CD8-positive, alpha-beta memory T cell (primary cell): ENCODE data around the gene KIAA0930. TPM values are rescaled to one million over a fixed set of nuclear protein-coding genes. Genes with fewer than 3 reads are reported as not detected.
"Not testable (repeated sequence)": the region's sequence is repeated elsewhere in the genome, so short reads cannot be mapped to it uniquely, and the experiment has no call there.

Source experiments
- CTCF ChIA-PET: fragments of 350-600 bp; sonication (Branson Sonifier 250); formaldehyde crosslinking; loops from one replicate; lab custom pipeline; 2021; ENCODE audit warnings: antibody characterized with exemption; lab: Charles Lee
- POLR2A ChIA-PET: fragments of 350-600 bp; sonication (Branson Sonifier 250); formaldehyde crosslinking; loops from one replicate; lab custom pipeline; 2021; ENCODE audit warnings: antibody characterized with exemption; lab: Charles Lee
- DNase-seq, 5 donors: peaks; one replicate each; pipeline versions ENCODE4 v3.0.0 to v3.0.0-alpha.2; 2020 to 2022; ENCODE audit warnings: mixed read lengths in 1 of 5
- H3K27ac ChIP-seq: one replicate; pipeline ENCODE4 v1.7.0; 2013; ENCODE audit warnings: low read depth, mild to moderate bottlenecking, low read length, moderate library complexity
- H3K27me3 ChIP-seq: 2 replicates; pipeline ENCODE4 v1.7.0; 2013; ENCODE audit warnings: low read length, mild to moderate bottlenecking; ENCODE audit not compliant: insufficient read depth, poor library complexity, severe bottlenecking
- H3K36me3 ChIP-seq: 2 replicates; pipeline ENCODE4 v1.7.0; 2013; ENCODE audit warnings: mild to moderate bottlenecking, low read length, moderate library complexity; ENCODE audit not compliant: insufficient read depth
- H3K4me1 ChIP-seq: 2 replicates; pipeline ENCODE4 v1.7.0; 2013; ENCODE audit warnings: mild to moderate bottlenecking, low read length, moderate library complexity; ENCODE audit not compliant: insufficient read depth
- H3K4me3 ChIP-seq: 2 replicates; pipeline ENCODE4 v1.7.0; 2013; ENCODE audit warnings: mild to moderate bottlenecking, low read length
- H3K9me3 ChIP-seq: 2 replicates; pipeline ENCODE4 v1.7.0; 2013; ENCODE audit warnings: mild to moderate bottlenecking, low read length
- H3K27ac Mint-ChIP-seq, 8 donors: one replicate each; pipeline ENCODE4 v1.8.0; 2020 to 2021; ENCODE audit warnings: mixed read lengths in 8 of 8, mild to moderate bottlenecking in 6 of 8, inconsistent platforms in 3 of 8, moderate library complexity in 3 of 8
- H3K27me3 Mint-ChIP-seq, 2 donors: one replicate each; pipeline ENCODE4 v1.8.0; 2020 to 2021; ENCODE audit warnings: mixed read lengths in 2 of 2, mild to moderate bottlenecking in 1 of 2, moderate library complexity in 1 of 2
- H3K36me3 Mint-ChIP-seq, 3 donors: one replicate each; pipeline ENCODE4 v1.8.0; 2020 to 2021; ENCODE audit warnings: mixed read lengths in 3 of 3, inconsistent platforms in 1 of 3, mild to moderate bottlenecking in 1 of 3
- H3K4me1 Mint-ChIP-seq, 3 donors: one replicate each; pipeline ENCODE4 v1.8.0; 2020 to 2021; ENCODE audit warnings: mixed read lengths in 3 of 3, inconsistent platforms in 1 of 3, mild to moderate bottlenecking in 1 of 3
- H3K4me3 Mint-ChIP-seq, 7 donors: one replicate each; pipeline ENCODE4 v1.8.0; 2020 to 2021; ENCODE audit warnings: mixed read lengths in 7 of 7, mild to moderate bottlenecking in 6 of 7, moderate library complexity in 4 of 7, inconsistent platforms in 2 of 7
- H3K9me3 Mint-ChIP-seq, 5 donors: one replicate each; pipeline ENCODE4 v1.8.0; 2020 to 2022; ENCODE audit warnings: mixed read lengths in 5 of 5, mild to moderate bottlenecking in 3 of 5, moderate library complexity in 2 of 5, inconsistent platforms in 1 of 5
- polyA plus RNA-seq: library from polyadenylated mRNA; unstranded; fragments of 300-500 nt; fragmentation: Illumina TruSeq; gene quantifications from one replicate; pipeline ENCODE4 v1.2.3, GENCODE V29; 2021
- total RNA-seq, 2 experiments: library from RNA; stranded (reverse); gene quantifications; one replicate each; pipeline ENCODE4 v1.2.3, GENCODE V29; 2021

KIAA0930 gene
- total and polyA plus RNA-seq, 3 experiments from 2014 or later, result 2.7 to 39.5 (median 32.3) TPM

- peaks cover 0 to 69% (median 12%) of the 10 kb centered on the region in 3 donors for H3K36me3 Mint-ChIP-seq
These were observed 42.3 kb downstream of the KIAA0930 start for GRCh38 chr22:45198463-45198795.

GRCh38 chr22:45197606-45198462 is 42.9 kb downstream of the KIAA0930 start:
- Histone ChIP-seq H3K4me3 (no peak overlapping the region), H3K4me1 (no peaks in the 10 kb centered on the region), H3K9me3 (no peaks in the 10 kb centered on the region), H3K36me3 (no peaks in the 10 kb centered on the region), H3K27ac (no peak overlapping the region), H3K27me3 (no peaks in the 10 kb centered on the region)
- no peaks in the 10 kb centered on the region for H3K27me3 Mint-ChIP-seq
- no peaks in the 10 kb centered on the region for H3K9me3 Mint-ChIP-seq
- ChIA-PET CTCF (no interaction called here), POLR2A (no interaction called here)
- peaks cover 0 to 66% (median 12%) of the 10 kb centered on the region in 3 donors for H3K36me3 Mint-ChIP-seq
- no peak overlapping the region for H3K27ac Mint-ChIP-seq
- no peak for DNase-seq
- H3K4me1 Mint-ChIP-seq, result no peaks in the 10 kb centered on the region
- no peak overlapping the region for H3K4me3 Mint-ChIP-seq

More at GRCh38 chr22:45198463-45198795, 42.3 kb downstream of the KIAA0930 start:
- Histone ChIP-seq H3K27ac (no peak overlapping the region), H3K4me3 (no peak overlapping the region), H3K27me3 (no peaks in the 10 kb centered on the region), H3K36me3 (no peaks in the 10 kb centered on the region), H3K4me1 (no peaks in the 10 kb centered on the region), H3K9me3 (no peaks in the 10 kb centered on the region)
- ChIA-PET CTCF (no interaction called here), POLR2A (no interaction called here)
- Mint-ChIP-seq H3K27me3 (no peaks in the 10 kb centered on the region), H3K4me3 (no peak overlapping the region), H3K27ac (peak overlapping the region in 1 of 8 donors; percentile 87), H3K9me3 (no peaks in the 10 kb centered on the region), H3K4me1 (no peaks in the 10 kb centered on the region)
- no peak for DNase-seq

- no peaks in the 10 kb centered on the region for H3K4me1 Mint-ChIP-seq
These were observed 43.6 kb downstream of the KIAA0930 start for GRCh38 chr22:45196926-45197605.

GRCh38 chr22:45196308-45196707 is 44.4 kb downstream of the KIAA0930 start:
- Histone ChIP-seq H3K27me3 (no peaks in the 10 kb centered on the region), H3K4me3 (no peak overlapping the region), H3K36me3 (no peaks in the 10 kb centered on the region), H3K27ac (no peak overlapping the region), H3K9me3 (no peaks in the 10 kb centered on the region), H3K4me1 (no peaks in the 10 kb centered on the region)
- H3K27ac Mint-ChIP-seq, result no peak overlapping the region
- DNase-seq, result no peak
- no peaks in the 10 kb centered on the region for H3K9me3 Mint-ChIP-seq
- ChIA-PET CTCF (no interaction called here), POLR2A (no interaction called here)
- H3K4me1 Mint-ChIP-seq, result no peaks in the 10 kb centered on the region
- no peaks in the 10 kb centered on the region for H3K27me3 Mint-ChIP-seq
- peaks cover 0 to 52% (median 7%) of the 10 kb centered on the region in 3 donors for H3K36me3 Mint-ChIP-seq
- no peak overlapping the region for H3K4me3 Mint-ChIP-seq

More at GRCh38 chr22:45196926-45197605, 43.6 kb downstream of the KIAA0930 start:
- peaks cover 0 to 59% (median 12%) of the 10 kb centered on the region in 3 donors for H3K36me3 Mint-ChIP-seq
- DNase-seq, result no peak
- no peak overlapping the region for H3K4me3 Mint-ChIP-seq
- ChIA-PET CTCF (no interaction called here), POLR2A (no interaction called here)
- Histone ChIP-seq H3K4me3 (no peak overlapping the region), H3K36me3 (no peaks in the 10 kb centered on the region), H3K9me3 (no peaks in the 10 kb centered on the region), H3K27me3 (no peaks in the 10 kb centered on the region), H3K27ac (no peak overlapping the region), H3K4me1 (no peaks in the 10 kb centered on the region)
- no peak overlapping the region for H3K27ac Mint-ChIP-seq
- H3K27me3 Mint-ChIP-seq, result no peaks in the 10 kb centered on the region
- no peaks in the 10 kb centered on the region for H3K9me3 Mint-ChIP-seq

DNA sequence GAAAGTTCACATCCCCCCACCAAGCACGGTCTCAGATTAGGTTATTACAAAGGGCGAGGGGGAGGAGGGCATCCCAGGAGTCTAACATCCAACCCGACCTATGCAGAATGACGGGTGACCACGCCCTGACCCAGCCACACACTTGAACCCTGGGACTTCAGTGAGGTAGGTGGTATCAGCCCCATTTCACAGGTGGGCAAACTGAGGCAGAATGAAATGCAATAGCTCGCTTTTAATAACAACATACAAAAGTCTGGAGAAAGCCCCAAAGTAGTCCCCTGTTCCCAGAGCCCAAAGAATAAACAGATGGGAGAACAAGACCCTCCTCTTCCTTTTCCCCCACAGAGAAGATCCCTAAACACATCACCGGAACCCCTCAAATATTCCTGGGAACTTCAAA is 45.1 kb downstream of the KIAA0930 start:
- Histone ChIP-seq H3K9me3 (no peaks in the 10 kb centered on the region), H3K27ac (no peak overlapping the region), H3K27me3 (no peaks in the 10 kb centered on the region), H3K4me1 (no peaks in the 10 kb centered on the region), H3K36me3 (no peaks in the 10 kb centered on the region), H3K4me3 (no peak overlapping the region)
- H3K27me3 Mint-ChIP-seq, result no peaks in the 10 kb centered on the region
- CTCF ChIA-PET, result no interaction called here
- H3K4me3 Mint-ChIP-seq, result no peak overlapping the region
- DNase-seq, result no peak
- H3K36me3 Mint-ChIP-seq, result peaks cover 0 to 47% (median 6%) of the 10 kb centered on the region in 3 donors
- H3K9me3 Mint-ChIP-seq, result no peaks in the 10 kb centered on the region
- POLR2A ChIA-PET, result no interaction called here
- H3K4me1 Mint-ChIP-seq, result no peaks in the 10 kb centered on the region
- peak overlapping the region in 1 of 8 donors; percentile 79 for H3K27ac Mint-ChIP-seq

- Histone ChIP-seq H3K4me1 (no peaks in the 10 kb centered on the region), H3K27me3 (no peaks in the 10 kb centered on the region), H3K9me3 (no peaks in the 10 kb centered on the region), H3K36me3 (no peaks in the 10 kb centered on the region), H3K27ac (no peak overlapping the region), H3K4me3 (no peak overlapping the region)
- POLR2A ChIA-PET, result no interaction called here
- no peak overlapping the region for H3K27ac Mint-ChIP-seq
- CTCF ChIA-PET, result no interaction called here
- no peak for DNase-seq
- H3K27me3 Mint-ChIP-seq, result no peaks in the 10 kb centered on the region
- H3K36me3 Mint-ChIP-seq, result peaks cover 0 to 45% (median 4%) of the 10 kb centered on the region in 3 donors
- H3K4me3 Mint-ChIP-seq, result no peak overlapping the region
- no peaks in the 10 kb centered on the region for H3K9me3 Mint-ChIP-seq
- H3K4me1 Mint-ChIP-seq, result no peaks in the 10 kb centered on the region
These were observed 46.0 kb downstream of the KIAA0930 start for GRCh38 chr22:45194686-45195085.

GRCh38 chr22:45192701-45193187 is 48.0 kb downstream of the KIAA0930 start:
- H3K27me3 Mint-ChIP-seq, result no peaks in the 10 kb centered on the region
- no peak overlapping the region for H3K4me3 Mint-ChIP-seq
- H3K27ac Mint-ChIP-seq, result no peak overlapping the region
- POLR2A ChIA-PET, result no interaction called here
- DNase-seq, result no peak
- peaks cover 3% of the 10 kb centered on the region for H3K36me3 ChIP-seq
- no peaks in the 10 kb centered on the region for H3K27me3 ChIP-seq
- peaks cover 0 to 4% (median 0%) of the 10 kb centered on the region in 3 donors for H3K4me1 Mint-ChIP-seq
- H3K4me3 ChIP-seq, result no peak overlapping the region
- H3K9me3 ChIP-seq, result no peaks in the 10 kb centered on the region
- H3K36me3 Mint-ChIP-seq, result peaks cover 0 to 40% (median 5%) of the 10 kb centered on the region in 3 donors
- no peaks in the 10 kb centered on the region for H3K4me1 ChIP-seq
- no peak overlapping the region for H3K27ac ChIP-seq
- CTCF ChIA-PET, result no interaction called here
- no peaks in the 10 kb centered on the region for H3K9me3 Mint-ChIP-seq

GRCh38 chr22:45191746-45192145 is 48.9 kb downstream of the KIAA0930 start:
- POLR2A ChIA-PET, H3K36me3 ChIP-seq, H3K27ac ChIP-seq, H3K27me3 Mint-ChIP-seq, H3K4me1 ChIP-seq, H3K4me3 Mint-ChIP-seq, DNase-seq, H3K27me3 ChIP-seq, H3K4me1 Mint-ChIP-seq, H3K4me3 ChIP-seq, H3K27ac Mint-ChIP-seq, H3K9me3 Mint-ChIP-seq, H3K9me3 ChIP-seq, CTCF ChIA-PET: not testable (repeated sequence)
- peaks cover 0 to 38% (median 5%) of the 10 kb centered on the region in 3 donors for H3K36me3 Mint-ChIP-seq
